GDM1 (cell line): Measurements from ENCODE around the gene PPP2R2D.
"Not testable (repeated sequence)": the region's sequence is repeated elsewhere in the genome, so short reads cannot be mapped to it uniquely, and the experiment has no call there.

ENCODE experiments used
- DNase-seq: peaks from one replicate; lab custom pipeline; 2025; lab: John Stamatoyannopoulos, UW

PPP2R2D gene

GRCh38 chr10:131868436-131868835, 32.4 kb upstream of the PPP2R2D start:
- DNase-seq = no peak

- DNase-seq = no peak
Measured at GRCh38 chr10:131869344-131869743, 31.5 kb upstream of the PPP2R2D start.

GRCh38 chr10:131870411-131870810, 30.4 kb upstream of the PPP2R2D start:
- DNase-seq = no peak

GRCh38 chr10:131870831-131871672, 29.8 kb upstream of the PPP2R2D start:
- no peak for DNase-seq

- no peak for DNase-seq
Measured at GRCh38 chr10:131871673-131872005, 29.2 kb upstream of the PPP2R2D start.

GRCh38 chr10:131872011-131872826, 28.6 kb upstream of the PPP2R2D start:
- DNase-seq = no peak

GRCh38 chr10:131872827-131873375, 27.9 kb upstream of the PPP2R2D start:
- DNase-seq = no peak

GRCh38 chr10:131874991-131875451, 25.8 kb upstream of the PPP2R2D start:
- peak; percentile 64 for DNase-seq

GRCh38 chr10:131875501-131875900, 25.3 kb upstream of the PPP2R2D start:
- DNase-seq = no peak

- no peak for DNase-seq
Measured at GRCh38 chr10:131876017-131876416, 24.8 kb upstream of the PPP2R2D start.

GRCh38 chr10:131876508-131876907, 24.3 kb upstream of the PPP2R2D start:
- no peak for DNase-seq

GRCh38 chr10:131880016-131880590, 20.7 kb upstream of the PPP2R2D start:
- DNase-seq = no peak

GRCh38 chr10:131881104-131881880, 19.5 kb upstream of the PPP2R2D start:
- DNase-seq = no peak

GRCh38 chr10:131882151-131882550, 18.7 kb upstream of the PPP2R2D start:
- no peak for DNase-seq

GRCh38 chr10:131882590-131883451, 18.0 kb upstream of the PPP2R2D start:
- no peak for DNase-seq

- not testable (repeated sequence) for DNase-seq
Measured at GRCh38 chr10:131883621-131884393, 17.0 kb upstream of the PPP2R2D start.

- DNase-seq = peak; percentile 58
Measured at GRCh38 chr10:131885391-131886165, 15.2 kb upstream of the PPP2R2D start.

GRCh38 chr10:131886237-131886636, 14.6 kb upstream of the PPP2R2D start:
- DNase-seq = no peak

GRCh38 chr10:131888186-131888604, 12.6 kb upstream of the PPP2R2D start:
- DNase-seq = no peak
